Natural killer cell (primary cell): Measurements from ENCODE around the gene RAB3B. TPM values are rescaled to one million over a fixed set of nuclear protein-coding genes. Genes with fewer than 3 reads are reported as not detected.

Experiments
- ATAC-seq, 3 donors: fragments of 150-1000 bp in 2 of 3; fragments of 200-7000 bp in 1 of 3; cut with Tn5 transposase; 1 replicate in 1 of 3; 2 replicates in 2 of 3; pipeline ENCODE4 v1.10.0; 2021; ENCODE audit warnings: mild to moderate bottlenecking in 2 of 3, moderate library complexity in 2 of 3
- DNase-seq, 2 donors: peaks; one replicate each; pipeline versions ENCODE4 v3.0.0 to v3.0.0-alpha.2; 2013 to 2021; ENCODE audit warnings: mixed read lengths in 1 of 2
- H3K27ac ChIP-seq: one replicate; pipeline ENCODE4 v1.5.1; 2013; ENCODE audit warnings: mild to moderate bottlenecking, low read length
- H3K27me3 ChIP-seq: one replicate; pipeline ENCODE4 v1.6.1; 2013; ENCODE audit warnings: low read length; ENCODE audit not compliant: control insufficient read depth, insufficient read depth
- H3K36me3 ChIP-seq: one replicate; pipeline ENCODE4 v1.6.1; 2013; ENCODE audit warnings: low read length; ENCODE audit not compliant: control insufficient read depth, insufficient read depth
- H3K4me1 ChIP-seq: one replicate; pipeline ENCODE4 v1.6.1; 2013; ENCODE audit warnings: low read length; ENCODE audit not compliant: control insufficient read depth, insufficient read depth
- H3K4me3 ChIP-seq: one replicate; pipeline ENCODE4 v1.5.1; 2013; ENCODE audit warnings: low read length
- H3K9me3 ChIP-seq: one replicate; pipeline ENCODE4 v1.6.1; 2013; ENCODE audit warnings: low read length; ENCODE audit not compliant: control insufficient read depth, insufficient read depth
- H3K27ac Mint-ChIP-seq, 2 donors: one replicate each; pipeline ENCODE4 v1.8.0; 2022; ENCODE audit warnings: mild to moderate bottlenecking in 2 of 2, mixed read lengths in 2 of 2, moderate library complexity in 1 of 2
- H3K27me3 Mint-ChIP-seq, 2 donors: one replicate each; pipeline ENCODE4 v1.8.0; 2022; ENCODE audit warnings: low read depth in 2 of 2, mixed read lengths in 2 of 2
- H3K36me3 Mint-ChIP-seq: one replicate; pipeline ENCODE4 v1.8.0; 2022; ENCODE audit warnings: mixed read lengths
- H3K4me1 Mint-ChIP-seq, 2 donors: one replicate each; pipeline ENCODE4 v1.8.0; 2022; ENCODE audit warnings: mixed read lengths in 2 of 2
- H3K4me3 Mint-ChIP-seq: one replicate; pipeline ENCODE4 v1.8.0; 2022; ENCODE audit warnings: mild to moderate bottlenecking, moderate library complexity, mixed read lengths
- H3K9me3 Mint-ChIP-seq, 2 donors: one replicate each; pipeline ENCODE4 v1.8.0; 2022; ENCODE audit warnings: mixed read lengths in 2 of 2
- CTCF ChIP-seq: fragments of 200-600 bp; IDR thresholded peaks from one replicate; pipeline ENCODE4 v1.8.0; 2022; ENCODE audit warnings: antibody characterized with exemption
- WGBS: methylation state at CpG from one replicate; pipeline ENCODE4 v1.1.7; 2013; ENCODE audit warnings: missing lambda C conversion rate; ENCODE audit not compliant: insufficient coverage; 5-methylcytosine and 5-hydroxymethylcytosine counted together
- intact Hi-C: fragments of 100-400 bp; cut with micrococcal nuclease; formaldehyde crosslinking; loops from one replicate; pipeline ENCODE4 v1.14.2; 2022
- total RNA-seq, 4 donors: library from RNA; stranded (reverse); fragments of 120-200 nt in 1 of 4; gene quantifications; one replicate each; pipeline versions ENCODE4 v1.2.3 to v1.2.4, GENCODE V29; 2013 to 2022

Gene RAB3B
- total RNA-seq, 3 donors from 2014 or later (not counting 1 experiment from before 2014, with no cell fraction given) = 0.03 TPM; not detected in 2

GRCh38 chr1:51941528-51941927, 49.0 kb downstream of the RAB3B start:
- Histone ChIP-seq H3K36me3 (no peaks in the 10 kb centered on the region), H3K27me3 (no peaks in the 10 kb centered on the region), H3K4me1 (no peaks in the 10 kb centered on the region), H3K4me3 (no peak overlapping the region), H3K9me3 (no peaks in the 10 kb centered on the region), H3K27ac (no peak overlapping the region)
- intact Hi-C loops = no loop called here
- Mint-ChIP-seq H3K36me3 (no peaks in the 10 kb centered on the region), H3K27ac (no peak overlapping the region), H3K4me1 (no peaks in the 10 kb centered on the region), H3K27me3 (peaks cover 7 to 10% of the 10 kb centered on the region in 2 donors), H3K4me3 (no peak overlapping the region), H3K9me3 (peaks cover 4 to 6% of the 10 kb centered on the region in 2 donors)
- DNase-seq = no peak
- TF ChIP-seq CTCF = no peak
- ATAC-seq = no peak

- DNase-seq (no peak), ATAC-seq (no peak)
- H3K27me3 ChIP-seq = no peaks in the 10 kb centered on the region
- H3K9me3 ChIP-seq = no peaks in the 10 kb centered on the region
- H3K27ac Mint-ChIP-seq = no peak overlapping the region
- H3K4me3 Mint-ChIP-seq = no peak overlapping the region
- H3K36me3 ChIP-seq = no peaks in the 10 kb centered on the region
- no peak overlapping the region for H3K4me3 ChIP-seq
- intact Hi-C loops = no loop called here
- WGBS = 97% methylated on average over 4 of the region's 4 CpGs
- no peaks in the 10 kb centered on the region for H3K4me1 ChIP-seq
- H3K9me3 Mint-ChIP-seq = peaks cover 4 to 6% of the 10 kb centered on the region in 2 donors
- H3K27ac ChIP-seq = no peak overlapping the region
- peaks cover 12 to 16% of the 10 kb centered on the region in 2 donors for H3K27me3 Mint-ChIP-seq
- no peaks in the 10 kb centered on the region for H3K36me3 Mint-ChIP-seq
- H3K4me1 Mint-ChIP-seq = no peaks in the 10 kb centered on the region
- TF ChIP-seq CTCF = no peak
Measured at GRCh38 chr1:51937112-51937511, 53.4 kb downstream of the RAB3B start.

- no peak for TF ChIP-seq CTCF
- no peak for ATAC-seq
Measured at GRCh38 chr1:51936531-51936930, 54.0 kb downstream of the RAB3B start.

GRCh38 chr1:51933344-51933743, 57.2 kb downstream of the RAB3B start:
- no peak for ATAC-seq
- no peaks in the 10 kb centered on the region for H3K36me3 ChIP-seq
- no peaks in the 10 kb centered on the region for H3K27me3 ChIP-seq
- H3K9me3 ChIP-seq = no peaks in the 10 kb centered on the region
- Mint-ChIP-seq H3K4me1 (no peaks in the 10 kb centered on the region), H3K36me3 (no peaks in the 10 kb centered on the region), H3K27me3 (peaks cover 9 to 19% of the 10 kb centered on the region in 2 donors), H3K27ac (no peak overlapping the region), H3K4me3 (no peak overlapping the region), H3K9me3 (no peaks in the 10 kb centered on the region)
- no peak for DNase-seq
- H3K27ac ChIP-seq = no peak overlapping the region
- 100% methylated on average over 1 of the region's 1 CpG for WGBS
- H3K4me1 ChIP-seq = no peaks in the 10 kb centered on the region
- TF ChIP-seq CTCF = no peak
- intact Hi-C loops = no loop called here
- no peak overlapping the region for H3K4me3 ChIP-seq

More at GRCh38 chr1:51936531-51936930, 54.0 kb downstream of the RAB3B start:
- Histone ChIP-seq H3K9me3 (no peaks in the 10 kb centered on the region), H3K4me1 (no peaks in the 10 kb centered on the region), H3K36me3 (no peaks in the 10 kb centered on the region), H3K27me3 (no peaks in the 10 kb centered on the region), H3K27ac (no peak overlapping the region), H3K4me3 (no peak overlapping the region)
- WGBS = 82% methylated on average over 3 of the region's 4 CpGs
- Mint-ChIP-seq H3K27ac (no peak overlapping the region), H3K4me1 (no peaks in the 10 kb centered on the region), H3K9me3 (peaks cover 4 to 6% of the 10 kb centered on the region in 2 donors), H3K4me3 (no peak overlapping the region), H3K36me3 (no peaks in the 10 kb centered on the region), H3K27me3 (peaks cover 12 to 13% of the 10 kb centered on the region in 2 donors)
- intact Hi-C loops = no loop called here
- DNase-seq = no peak
